Caco-2 (cell line): ENCODE measurements around the gene SVOP. TPM values are rescaled to one million over a fixed set of nuclear protein-coding genes. Genes with fewer than 3 reads are reported as not detected.

Experiments
- BruUV-seq: library from RNA; stranded (reverse); fragments of 400-500 nt; replicated peaks from 2 replicates; lab custom pipeline; 2021; lab: Mats Ljungman, UMichigan
- CTCF ChIA-PET: fragments of 300-600 bp; sonication (Branson Sonifier 250); formaldehyde crosslinking; loops from one replicate; lab custom pipeline; 2022; ENCODE audit warnings: antibody characterized with exemption; lab: Charles Lee
- POLR2A ChIA-PET: fragments of 300-600 bp; sonication (Branson Sonifier 250); formaldehyde crosslinking; loops from one replicate; lab custom pipeline; 2022; ENCODE audit warnings: antibody characterized with exemption; lab: Charles Lee
- DNase-seq, 2 experiments: peaks; one replicate each; pipeline versions ENCODE4 v3.0.0 to v3.0.0-alpha.2; 2020 to 2022
- H3K27me3 ChIP-seq: replicated peaks from 2 replicates; pipeline ENCODE4 v1.6.0; 2011; ENCODE audit warnings: low read length; ENCODE audit not compliant: control insufficient read depth, insufficient read depth
- H3K36me3 ChIP-seq: 2 replicates; pipeline ENCODE4 v1.5.1; 2011; ENCODE audit warnings: low read length; ENCODE audit not compliant: control insufficient read depth, insufficient read depth
- H3K4me1 ChIP-seq: fragments of 250-450 bp; sonication (Bioruptor Pico); 2 replicates; pipeline ENCODE4 v1.5.1; 2020; ENCODE audit warnings: mild to moderate bottlenecking
- H3K4me3 ChIP-seq: 2 replicates; pipeline ENCODE4 v1.5.1; 2011; ENCODE audit warnings: low read depth, mild to moderate bottlenecking, control low read depth, low read length
- H3K9me3 ChIP-seq: fragments of 250-450 bp; sonication (Bioruptor Pico); 2 replicates; pipeline ENCODE4 v1.5.1; 2020; ENCODE audit warnings: mild to moderate bottlenecking, moderate library complexity
- H3K27ac Mint-ChIP-seq: one replicate; pipeline ENCODE4 v1.8.0; 2022; ENCODE audit warnings: mixed read lengths; ENCODE audit not compliant: unreplicated experiment
- H3K27me3 Mint-ChIP-seq: one replicate; pipeline ENCODE4 v1.8.0; 2022; ENCODE audit warnings: mixed read lengths; ENCODE audit not compliant: insufficient read depth, unreplicated experiment
- H3K36me3 Mint-ChIP-seq: one replicate; pipeline ENCODE4 v1.8.0; 2022; ENCODE audit warnings: mild to moderate bottlenecking, mixed read lengths; ENCODE audit not compliant: insufficient read depth, unreplicated experiment
- H3K4me1 Mint-ChIP-seq: one replicate; pipeline ENCODE4 v1.8.0; 2022; ENCODE audit warnings: low read depth, mixed read lengths; ENCODE audit not compliant: unreplicated experiment
- H3K4me3 Mint-ChIP-seq: one replicate; pipeline ENCODE4 v1.8.0; 2022; ENCODE audit warnings: mild to moderate bottlenecking, moderate library complexity, mixed read lengths; ENCODE audit not compliant: unreplicated experiment
- H3K9me3 Mint-ChIP-seq: one replicate; pipeline ENCODE4 v1.8.0; 2022; ENCODE audit warnings: mixed read lengths; ENCODE audit not compliant: unreplicated experiment
- intact Hi-C: fragments of 100-400 bp; cut with micrococcal nuclease; formaldehyde crosslinking; loops from one replicate; pipeline ENCODE4 v1.10.0; 2022; ENCODE audit not compliant: unreplicated experiment
- total RNA-seq: library from RNA; stranded (reverse); gene quantifications from 2 replicates; pipeline ENCODE4 v1.2.3, GENCODE V29; 2022
- TF ChIP-seq, protein P1 (sequence below), 2 experiments: fragments of 200-600 bp in 1 of 2; IDR thresholded peaks; 1 replicate in 1 of 2; 2 replicates in 1 of 2; pipeline versions ENCODE4 v1.5.1 to v1.8.0; 2011 to 2022; ENCODE audit warnings: antibody characterized with exemption in 1 of 2, control low read depth in 1 of 2, inconsistent platforms in 1 of 2, low read depth in 1 of 2, low read length in 1 of 2, mild to moderate bottlenecking in 1 of 2, moderate library complexity in 1 of 2; ENCODE audit not compliant: insufficient read depth in 1 of 2, severe bottlenecking in 1 of 2, unreplicated experiment in 1 of 2

SVOP gene
- total RNA-seq, 1 experiment from 2014 or later, result 0.09 TPM

DNA sequence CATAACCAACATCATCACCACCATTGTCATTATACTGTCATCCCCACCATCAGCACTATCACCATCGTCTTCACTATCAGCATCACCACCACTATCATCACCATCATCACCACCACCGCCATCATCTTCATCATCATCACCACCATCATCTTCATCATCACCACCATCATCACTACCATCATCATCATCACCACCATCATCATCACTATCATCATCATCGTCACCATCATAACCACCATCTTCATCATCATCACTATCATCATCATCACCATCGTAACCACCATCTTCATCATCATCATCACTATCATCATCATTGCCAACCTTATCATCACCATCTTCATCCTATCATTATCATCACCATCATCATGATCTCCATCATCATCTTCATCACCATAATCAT lies 39.0 kb downstream of the SVOP start:
- Histone ChIP-seq H3K27me3 (no peaks in the 10 kb centered on the region), H3K4me1 (peaks cover 8% of the 10 kb centered on the region), H3K36me3 (no peaks in the 10 kb centered on the region), H3K9me3 (no peaks in the 10 kb centered on the region), H3K4me3 (no peak overlapping the region)
- BruUV-seq, result no TSS peak
- Mint-ChIP-seq H3K4me1 (no peaks in the 10 kb centered on the region), H3K27me3 (peaks cover 4% of the 10 kb centered on the region), H3K9me3 (no peaks in the 10 kb centered on the region), H3K4me3 (no peak overlapping the region), H3K36me3 (no peaks in the 10 kb centered on the region), H3K27ac (no peak overlapping the region)
- TF ChIP-seq, protein P1, sequence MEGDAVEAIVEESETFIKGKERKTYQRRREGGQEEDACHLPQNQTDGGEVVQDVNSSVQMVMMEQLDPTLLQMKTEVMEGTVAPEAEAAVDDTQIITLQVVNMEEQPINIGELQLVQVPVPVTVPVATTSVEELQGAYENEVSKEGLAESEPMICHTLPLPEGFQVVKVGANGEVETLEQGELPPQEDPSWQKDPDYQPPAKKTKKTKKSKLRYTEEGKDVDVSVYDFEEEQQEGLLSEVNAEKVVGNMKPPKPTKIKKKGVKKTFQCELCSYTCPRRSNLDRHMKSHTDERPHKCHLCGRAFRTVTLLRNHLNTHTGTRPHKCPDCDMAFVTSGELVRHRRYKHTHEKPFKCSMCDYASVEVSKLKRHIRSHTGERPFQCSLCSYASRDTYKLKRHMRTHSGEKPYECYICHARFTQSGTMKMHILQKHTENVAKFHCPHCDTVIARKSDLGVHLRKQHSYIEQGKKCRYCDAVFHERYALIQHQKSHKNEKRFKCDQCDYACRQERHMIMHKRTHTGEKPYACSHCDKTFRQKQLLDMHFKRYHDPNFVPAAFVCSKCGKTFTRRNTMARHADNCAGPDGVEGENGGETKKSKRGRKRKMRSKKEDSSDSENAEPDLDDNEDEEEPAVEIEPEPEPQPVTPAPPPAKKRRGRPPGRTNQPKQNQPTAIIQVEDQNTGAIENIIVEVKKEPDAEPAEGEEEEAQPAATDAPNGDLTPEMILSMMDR (IDR thresholded peaks at IDR 0.05; ENCODE audit: insufficient read depth in 1 of 2, low read depth in 1 of 2, low read length in 1 of 2, severe bottlenecking in 1 of 2, unreplicated experiment in 1 of 2), result no peak
- intact Hi-C loops, result no loop called here
- no peak for DNase-seq
- ChIA-PET POLR2A (no interaction called here), CTCF (no interaction called here)

DNA sequence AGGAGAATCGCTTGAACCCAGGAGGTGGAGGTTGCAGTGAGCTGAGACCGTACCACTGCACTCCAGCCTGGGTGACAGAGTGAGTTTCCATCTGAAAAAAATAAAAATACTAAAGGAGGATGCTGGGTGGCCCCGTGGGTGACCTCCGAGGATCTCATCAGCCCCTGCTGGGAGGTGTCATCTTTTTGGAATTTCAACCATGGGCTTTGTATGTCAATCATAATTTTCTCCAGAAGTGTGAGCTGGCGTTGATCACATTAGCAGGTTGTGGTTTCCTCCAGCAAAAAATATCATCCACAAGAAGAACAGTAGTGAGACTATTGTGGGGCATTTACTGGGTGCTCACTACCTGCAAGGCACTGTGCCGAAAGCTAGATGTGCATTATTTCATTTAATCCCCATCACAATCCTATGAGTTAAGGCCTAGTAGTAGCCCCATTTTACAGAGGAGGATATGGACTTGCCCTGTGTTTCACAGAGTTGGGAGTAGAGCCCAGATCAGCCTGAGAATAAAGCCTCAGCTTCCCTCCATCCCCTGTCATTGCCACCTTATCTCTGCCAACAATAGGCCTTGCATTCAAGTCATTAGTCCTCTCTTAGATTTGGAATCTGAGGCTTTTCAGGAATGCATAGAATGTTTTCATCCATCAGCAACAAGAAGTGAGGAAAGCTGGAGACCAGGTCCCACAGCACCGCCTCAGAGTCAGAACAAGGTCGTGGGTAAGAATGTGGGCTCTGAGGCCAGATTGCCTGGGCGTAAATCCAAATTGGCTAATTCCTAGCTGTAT lies 39.8 kb downstream of the SVOP start:
- peaks cover 4% of the 10 kb centered on the region for H3K27me3 Mint-ChIP-seq
- no peak overlapping the region for H3K4me3 Mint-ChIP-seq
- H3K9me3 Mint-ChIP-seq, result no peaks in the 10 kb centered on the region
- H3K4me1 Mint-ChIP-seq, result no peaks in the 10 kb centered on the region
- TF ChIP-seq, protein P1 (IDR thresholded peaks at IDR 0.05; ENCODE audit: insufficient read depth in 1 of 2, low read depth in 1 of 2, low read length in 1 of 2, severe bottlenecking in 1 of 2, unreplicated experiment in 1 of 2), result no peak
- BruUV-seq, result no TSS peak
- H3K4me1 ChIP-seq, result peaks cover 8% of the 10 kb centered on the region
- H3K27ac Mint-ChIP-seq, result no peak overlapping the region
- ChIA-PET POLR2A (interaction anchor here (0.5 to 0.7 kb wide), 2 partner anchors 25 to 52 kb away, joined by 3 read pairs; no protein-coding TSS in a partner anchor), CTCF (no interaction called here)
- no peaks in the 10 kb centered on the region for H3K36me3 ChIP-seq
- DNase-seq, result peak; percentile 42 to 46
- intact Hi-C loops, result no loop called here
- H3K9me3 ChIP-seq, result no peaks in the 10 kb centered on the region
- no peaks in the 10 kb centered on the region for H3K27me3 ChIP-seq
- H3K4me3 ChIP-seq, result no peak overlapping the region
- H3K36me3 Mint-ChIP-seq, result no peaks in the 10 kb centered on the region

DNA sequence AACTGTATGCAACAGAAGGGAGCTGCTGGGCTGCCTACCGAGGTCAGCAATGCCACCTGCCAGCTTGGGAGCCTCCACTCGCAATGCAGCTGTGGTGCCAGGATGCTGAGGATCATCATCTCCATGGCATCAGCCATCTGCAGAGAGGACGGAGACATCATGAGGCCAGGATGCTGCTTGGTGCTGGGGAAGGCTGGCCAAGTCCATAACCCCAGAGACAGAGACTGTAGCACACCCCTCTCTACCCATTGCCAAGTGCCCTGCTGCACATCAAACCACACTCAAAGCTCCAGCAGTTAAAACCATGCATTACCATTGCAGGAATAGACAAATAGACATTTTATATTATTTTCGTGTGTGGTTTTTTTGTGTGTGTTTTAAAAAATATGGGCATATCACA lies 43.5 kb downstream of the SVOP start:
- no peak overlapping the region for H3K27ac Mint-ChIP-seq
- POLR2A ChIA-PET, result no interaction called here
- Histone ChIP-seq H3K9me3 (no peaks in the 10 kb centered on the region), H3K27me3 (no peaks in the 10 kb centered on the region), H3K4me1 (peaks cover 8% of the 10 kb centered on the region), H3K4me3 (no peak overlapping the region), H3K36me3 (no peaks in the 10 kb centered on the region)
- BruUV-seq, result no TSS peak
- CTCF ChIA-PET, result no interaction called here
- no peaks in the 10 kb centered on the region for H3K9me3 Mint-ChIP-seq
- TF ChIP-seq, protein P1 (IDR thresholded peaks at IDR 0.05; ENCODE audit: insufficient read depth in 1 of 2, low read depth in 1 of 2, low read length in 1 of 2, severe bottlenecking in 1 of 2, unreplicated experiment in 1 of 2), result no peak
- no peaks in the 10 kb centered on the region for H3K27me3 Mint-ChIP-seq
- no peak overlapping the region for H3K4me3 Mint-ChIP-seq
- no peak for DNase-seq
- H3K4me1 Mint-ChIP-seq, result no peaks in the 10 kb centered on the region
- intact Hi-C loops, result no loop called here
- H3K36me3 Mint-ChIP-seq, result no peaks in the 10 kb centered on the region
